SKM-1 (cell line): ENCODE results near the gene STXBP3.

Source experiments
- DNase-seq: peaks from one replicate; lab custom pipeline; 2025; ENCODE audit not compliant: unreplicated experiment; lab: John Stamatoyannopoulos, UW

STXBP3 gene

DNA sequence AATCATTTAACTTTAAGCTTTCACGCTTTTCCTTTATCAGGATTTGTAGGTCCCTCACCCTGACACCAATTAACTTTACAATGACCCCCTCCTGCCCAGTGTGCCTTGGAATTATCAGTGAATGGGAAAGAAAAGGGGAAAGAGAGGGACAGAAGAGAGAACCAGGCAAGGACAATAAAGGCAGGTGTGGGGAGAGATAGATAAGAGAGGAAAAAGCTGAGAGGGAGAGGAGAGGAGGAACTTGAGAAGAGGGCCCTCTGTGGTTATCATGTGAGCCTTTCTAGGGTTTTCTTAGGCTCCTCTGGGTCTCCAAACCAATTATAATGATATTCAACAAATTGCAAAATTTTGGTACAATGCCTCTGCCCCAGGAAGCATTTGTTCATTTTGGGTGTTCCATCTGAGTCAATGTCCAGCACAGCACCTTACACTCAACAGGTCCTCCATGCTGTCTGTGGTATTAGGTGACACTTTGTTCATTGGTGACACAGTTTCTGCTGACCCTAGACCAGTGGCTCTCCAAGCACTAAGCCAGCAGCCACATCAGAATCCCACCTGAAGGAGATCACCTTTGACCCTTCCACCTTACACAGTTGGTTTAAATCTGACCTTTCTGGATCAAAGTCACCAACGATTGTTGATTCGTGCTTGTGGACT lies 96.2 kb downstream of the STXBP3 start:
- no peak for DNase-seq

DNA sequence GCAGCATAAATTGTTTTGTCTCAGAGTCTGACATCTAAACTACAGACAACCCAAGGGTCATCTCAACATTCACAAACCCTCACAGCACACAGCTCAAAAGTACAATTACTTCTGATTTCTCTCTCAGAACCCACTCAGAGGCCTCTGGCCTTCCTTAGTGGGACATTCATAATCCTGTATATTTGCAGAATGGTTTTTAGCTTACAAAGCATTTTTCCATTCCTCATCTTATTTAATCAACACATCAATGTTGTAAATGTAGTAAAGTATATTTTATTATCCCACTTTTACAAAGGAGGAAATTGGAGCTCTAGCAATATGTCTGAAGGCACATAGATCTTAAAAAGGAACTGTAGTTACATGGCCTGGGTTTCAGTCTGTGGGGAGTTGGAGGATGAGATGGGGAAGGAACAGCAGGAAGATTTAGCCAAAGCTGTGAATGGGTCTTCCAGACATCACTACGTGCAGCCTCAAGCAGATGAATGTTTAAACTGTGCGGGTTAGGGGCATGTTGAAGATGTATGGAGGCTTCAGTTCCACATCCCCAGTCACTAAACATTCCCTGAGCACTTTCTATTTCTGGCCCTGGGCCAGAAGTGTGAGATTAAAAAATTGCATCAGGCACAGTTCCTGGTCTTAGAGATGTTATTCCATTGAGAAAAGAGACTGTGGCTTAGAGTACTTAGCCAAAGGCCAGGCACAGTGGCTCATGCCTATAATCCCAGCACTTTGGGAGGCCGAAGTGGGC lies 97.1 kb downstream of the STXBP3 start:
- no peak for DNase-seq

DNA sequence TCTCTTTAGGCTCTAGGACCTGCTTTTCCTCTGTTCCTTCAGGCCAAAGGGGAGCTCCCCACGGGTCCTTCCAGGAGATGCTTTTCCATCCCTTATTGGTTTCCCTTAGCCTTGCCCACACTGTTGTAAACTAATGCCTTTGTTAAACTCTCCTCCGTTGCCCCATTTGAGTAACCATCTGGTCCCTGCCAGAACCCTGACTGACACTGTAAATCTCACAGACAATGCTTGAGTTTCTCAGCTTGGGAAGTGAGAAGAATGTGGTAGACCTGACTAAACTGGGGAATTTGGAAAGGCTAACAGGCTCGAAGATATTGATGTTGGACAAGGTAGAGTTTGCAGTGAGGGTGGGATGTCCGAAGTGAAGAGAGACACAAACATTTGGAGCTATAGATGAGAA lies 99.0 kb downstream of the STXBP3 start:
- no peak for DNase-seq

DNA sequence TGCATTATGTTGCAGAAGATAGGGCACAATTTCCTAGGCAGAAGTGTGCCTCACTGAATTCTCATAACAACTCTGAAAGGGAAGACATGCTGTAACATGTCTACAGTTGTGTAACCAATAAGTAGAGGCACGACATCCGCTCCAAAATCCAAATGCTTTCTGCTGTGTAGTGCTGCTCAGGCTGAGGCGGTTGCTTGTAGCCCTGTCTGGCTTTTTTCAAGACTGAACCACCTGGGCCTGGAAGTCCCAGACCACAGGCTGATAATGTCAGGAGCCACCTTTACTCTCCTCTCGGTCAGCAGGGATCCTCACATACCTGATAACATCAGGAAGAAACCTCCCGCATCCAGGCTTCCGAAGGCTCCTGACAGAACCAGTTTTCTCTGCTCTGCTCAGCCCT lies 99.5 kb downstream of the STXBP3 start:
- DNase-seq, result no peak

DNA sequence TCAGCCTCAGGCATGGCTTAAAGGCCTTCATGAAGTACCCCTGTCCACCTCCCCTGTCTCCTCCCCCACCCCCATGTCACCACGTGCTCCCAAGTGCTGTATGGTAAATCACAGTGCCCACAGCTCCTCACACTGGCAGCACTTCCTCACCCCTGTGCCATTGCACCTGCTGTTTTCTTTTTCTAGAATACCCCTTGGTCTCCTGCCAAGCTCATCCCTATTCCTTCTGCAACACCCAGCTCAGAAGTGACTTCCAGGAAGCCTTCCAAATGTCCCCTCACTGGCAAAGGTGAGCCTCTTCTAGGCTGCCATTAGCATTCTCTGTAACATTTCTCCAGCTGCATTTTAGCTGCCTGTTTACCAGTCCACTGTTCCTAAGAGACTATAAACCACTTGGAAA lies 101.0 kb downstream of the STXBP3 start:
- DNase-seq, result no peak

DNA sequence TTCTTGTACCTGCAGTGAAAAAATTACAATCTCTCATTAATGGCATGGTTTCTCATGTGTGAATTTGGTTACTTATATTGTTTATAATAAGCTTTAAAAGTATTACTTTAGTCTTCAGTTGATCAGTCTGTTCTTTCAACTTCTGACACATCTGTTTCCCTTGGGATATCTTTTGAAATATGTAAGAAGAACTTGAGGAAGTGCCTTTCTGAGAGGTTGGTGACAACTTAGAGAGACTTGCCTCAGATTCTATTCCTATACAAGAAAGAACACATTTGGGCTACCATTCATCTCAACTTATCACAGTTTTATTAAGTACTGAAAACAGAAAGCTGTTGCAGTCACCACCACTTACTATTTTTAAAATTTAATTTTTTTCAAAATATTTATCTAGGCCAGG lies 102.3 kb downstream of the STXBP3 start:
- no peak for DNase-seq

DNA sequence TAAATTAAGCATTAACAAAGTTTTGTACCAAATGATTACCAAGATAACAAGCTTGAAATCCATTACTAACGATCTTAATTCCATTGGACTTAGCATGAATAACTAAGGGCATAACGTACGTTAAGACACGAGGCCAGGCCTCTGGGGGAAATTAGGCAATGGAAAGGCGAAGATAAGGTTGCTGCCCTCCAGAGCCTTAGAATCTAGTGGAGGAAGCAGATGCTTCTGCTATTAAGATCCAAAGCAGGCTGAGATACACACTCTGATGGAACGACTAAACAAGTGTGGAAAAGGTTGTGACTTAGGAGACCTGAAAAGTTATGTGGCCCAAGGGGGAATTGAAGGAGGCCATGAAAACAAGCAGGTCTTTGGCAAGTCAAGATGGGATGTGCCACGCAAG lies 104.5 kb downstream of the STXBP3 start:
- DNase-seq, result no peak

DNA sequence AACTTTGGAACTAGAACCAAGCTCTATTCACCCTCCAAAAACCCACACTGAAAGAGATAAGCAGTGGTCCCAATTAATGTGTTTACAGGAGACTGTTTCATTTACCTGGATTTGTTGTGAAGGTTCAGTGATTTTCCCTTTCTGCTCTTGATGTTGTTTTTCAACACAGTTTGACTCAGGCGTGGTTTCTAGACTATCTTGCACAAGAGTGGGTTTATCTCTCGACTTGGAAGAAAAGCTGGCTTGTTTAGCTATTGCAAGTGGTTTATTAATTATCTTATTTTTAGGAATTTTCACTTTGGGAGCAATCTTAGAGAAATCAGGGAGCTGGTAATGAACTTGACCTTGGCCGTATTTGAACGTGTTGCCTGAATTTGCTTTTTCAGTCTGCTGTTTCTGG lies 105.1 kb downstream of the STXBP3 start:
- DNase-seq, result no peak

DNA sequence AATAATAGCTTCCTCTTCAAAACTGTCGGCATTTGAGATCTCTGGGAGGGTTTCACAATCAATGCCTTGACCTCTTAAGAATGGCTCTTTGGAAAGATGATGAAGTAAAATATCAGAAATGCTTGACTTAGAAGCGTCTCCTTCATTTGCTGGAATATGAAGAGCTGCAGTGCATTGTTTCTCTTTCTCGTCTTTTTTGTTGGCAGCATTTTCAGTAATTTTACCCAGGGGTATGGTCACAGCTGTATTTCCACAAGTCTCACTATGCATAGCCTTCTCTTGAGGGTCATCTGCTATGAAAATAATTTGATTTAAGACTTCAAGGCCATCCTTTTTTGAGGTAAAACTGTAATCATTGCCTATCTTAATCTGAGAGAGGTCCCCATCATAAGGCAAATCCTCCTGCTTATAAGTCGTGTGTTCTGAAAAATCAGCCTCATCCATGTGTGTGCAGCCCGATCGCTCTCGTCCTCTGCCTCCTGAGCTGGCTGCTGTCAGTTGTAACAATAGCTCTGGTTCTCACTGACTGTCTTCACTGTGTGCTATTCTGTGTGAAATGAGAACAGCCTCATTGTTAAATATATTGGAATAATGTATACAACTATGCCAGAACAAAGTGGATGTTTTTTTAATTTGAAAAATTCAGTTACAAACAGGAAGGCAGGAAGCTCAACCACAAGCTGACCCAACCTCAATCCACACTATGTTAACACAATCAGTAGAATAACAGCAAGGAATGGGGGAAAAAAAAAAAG lies 105.9 kb downstream of the STXBP3 start:
- no peak for DNase-seq

DNA sequence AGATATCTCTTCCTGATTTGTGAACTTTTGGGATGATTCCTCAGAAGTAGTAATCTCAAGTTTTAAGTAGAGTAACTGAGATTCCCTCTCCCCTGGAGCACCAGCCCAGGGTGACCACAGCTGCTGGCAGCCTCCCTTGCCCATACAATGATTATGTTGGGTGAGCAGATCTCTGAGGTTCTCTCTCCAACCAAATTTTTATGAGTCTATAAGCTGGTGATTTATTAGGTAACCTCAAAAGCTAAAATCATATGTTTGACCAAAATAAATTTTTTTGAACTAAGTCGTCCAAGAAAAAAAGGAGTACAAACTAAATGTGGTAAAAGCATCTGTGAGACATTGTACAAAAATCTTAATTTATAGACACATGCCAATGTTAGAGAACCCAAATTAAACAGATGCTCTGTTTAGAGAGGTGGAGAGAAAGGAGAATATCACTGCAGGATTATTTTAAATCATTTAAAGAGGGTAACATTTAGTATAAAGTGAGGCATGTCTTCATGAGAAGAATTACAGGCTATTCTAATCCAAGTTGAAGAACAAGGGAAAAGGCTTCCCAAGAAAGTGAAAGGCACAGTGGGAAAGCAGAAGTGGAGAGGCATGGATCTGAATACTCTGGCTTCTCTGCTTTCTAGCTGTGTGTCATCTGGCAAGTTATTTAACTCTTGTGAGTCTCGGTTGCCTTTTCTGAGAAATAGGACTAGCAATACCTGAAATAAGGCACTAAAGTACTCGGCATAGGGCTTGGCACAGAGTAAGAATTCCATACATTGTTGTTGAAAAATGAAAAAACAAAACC lies 107.9 kb downstream of the STXBP3 start:
- no peak for DNase-seq

DNA sequence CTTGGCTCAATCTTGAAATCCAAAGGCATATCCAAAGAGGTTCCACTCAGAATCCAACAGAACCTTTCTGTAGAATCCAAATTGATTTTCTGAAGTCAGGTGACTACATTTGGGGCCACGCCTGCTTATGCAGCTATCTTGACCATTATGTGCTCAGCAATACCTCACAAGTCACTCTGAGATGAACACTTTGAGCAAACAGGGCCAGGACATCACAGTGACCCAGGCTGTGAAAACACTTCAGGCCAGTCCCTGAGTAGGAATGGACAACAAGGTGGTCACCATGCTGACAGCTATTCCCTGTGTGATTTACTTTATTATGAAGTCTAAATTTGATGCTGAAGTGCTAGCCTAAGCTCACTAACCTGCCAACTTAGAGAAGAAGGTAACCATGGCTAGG lies 110.5 kb downstream of the STXBP3 start, which contains the start of gene AKNAD1:
Gene AKNAD1, minus strand, starts transcription at position 101 of the 400 bp plus-strand sequence. CDS start 4,430 bp downstream, outside the sequence.
- no peak for DNase-seq

DNA sequence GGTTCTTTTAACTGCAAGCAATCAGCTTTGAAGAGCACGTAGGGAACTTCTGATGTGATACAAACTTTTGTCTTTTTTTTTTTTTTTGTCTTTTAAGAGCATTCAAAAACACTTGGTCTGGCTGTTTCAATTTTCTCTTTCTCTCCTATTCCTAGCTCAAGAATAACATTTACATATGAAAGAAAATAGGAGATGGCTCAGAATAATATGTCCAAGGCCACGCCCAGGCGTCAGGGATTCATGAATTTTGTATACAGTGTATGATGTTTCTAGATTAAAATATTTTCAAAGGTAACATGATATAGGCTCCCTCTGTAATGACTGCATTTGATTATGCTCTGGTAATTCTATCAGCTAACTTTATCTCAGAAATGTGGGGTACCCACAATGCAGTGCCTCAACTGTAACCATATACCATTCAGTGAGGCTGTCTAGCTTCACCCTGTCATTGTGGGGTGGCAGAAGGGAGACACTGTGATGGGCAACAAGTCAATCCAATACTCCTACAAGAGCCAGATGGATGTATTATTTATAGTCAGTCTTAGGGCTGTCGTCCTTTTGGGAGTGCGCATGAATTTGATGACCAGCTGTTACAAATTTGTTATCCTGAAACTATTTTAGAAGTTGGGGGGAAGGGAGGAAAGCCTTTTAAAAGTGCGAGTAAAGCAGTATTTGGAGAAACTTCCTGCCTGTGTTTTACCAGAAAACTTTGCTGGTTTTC lies 111.9 kb downstream of the STXBP3 start:
- no peak for DNase-seq
